HepG2 (cell line): ENCODE results near the gene PRRT1B. TPM values are rescaled to one million over a fixed set of nuclear protein-coding genes. Genes with fewer than 3 reads are reported as not detected.

Experiments
- CHCHD3 ChIP-seq: sonication (generic); formaldehyde crosslinking; IDR thresholded peaks from 2 replicates; pipeline ENCODE4 v1.8.0; 2022; ENCODE audit warnings: mild to moderate bottlenecking, missing genetic modification reagents, moderate library complexity
- FOXA3 ChIP-seq: IDR thresholded peaks from 2 replicates; pipeline ENCODE4 v1.6.1; 2016; ENCODE audit warnings: missing genetic modification reagents, missing compliant biosample characterization
- HHEX ChIP-seq: IDR thresholded peaks from 2 replicates; pipeline ENCODE4 v1.6.1; 2016; ENCODE audit warnings: control low read depth
- HNF1B ChIP-seq: sonication (generic); formaldehyde crosslinking; IDR thresholded peaks from 2 replicates; pipeline ENCODE4 v1.5.1; 2020; ENCODE audit warnings: mild to moderate bottlenecking, moderate library complexity, missing genetic modification reagents
- IKZF5 ChIP-seq: IDR thresholded peaks from 2 replicates; pipeline ENCODE4 v1.6.1; 2018; ENCODE audit warnings: missing genetic modification reagents, mild to moderate bottlenecking, missing compliant biosample characterization
- KMT2B ChIP-seq: IDR thresholded peaks from 2 replicates; pipeline ENCODE4 v1.6.1; 2016; ENCODE audit warnings: missing genetic modification reagents, missing compliant biosample characterization
- MXD3 ChIP-seq: IDR thresholded peaks from 2 replicates; pipeline ENCODE4 v1.6.1; 2016; ENCODE audit warnings: mild to moderate bottlenecking, missing biosample characterization, missing genetic modification reagents
- SNAPC2 ChIP-seq: sonication (generic); formaldehyde crosslinking; IDR thresholded peaks from 2 replicates; pipeline ENCODE4 v1.8.1; 2022; ENCODE audit warnings: mild to moderate bottlenecking, missing genetic modification reagents
- SNAPC5 ChIP-seq: sonication (generic); formaldehyde crosslinking; IDR thresholded peaks from 2 replicates; pipeline ENCODE4 v1.8.1; 2023; ENCODE audit warnings: mild to moderate bottlenecking, missing genetic modification reagents, borderline replicate concordance
- SNRNP70 ChIP-seq: fragments of 200-400 bp; formaldehyde crosslinking; IDR thresholded peaks from 2 replicates; pipeline ENCODE4 v1.6.1; 2017; ENCODE audit warnings: mild to moderate bottlenecking, low read depth, low read length, moderate library complexity
- ZBTB7B ChIP-seq: sonication (generic); formaldehyde crosslinking; IDR thresholded peaks from 2 replicates; pipeline ENCODE4 v1.4.0; 2020; ENCODE audit warnings: missing genetic modification reagents
- ZNF143 ChIP-seq: sonication (generic); formaldehyde crosslinking; IDR thresholded peaks from 2 replicates; pipeline ENCODE4 v1.4.0; 2020; ENCODE audit warnings: missing genetic modification reagents
- ZNF260 ChIP-seq: sonication (generic); formaldehyde crosslinking; IDR thresholded peaks from 2 replicates; pipeline ENCODE4 v1.4.0; 2020; ENCODE audit warnings: missing genetic modification reagents, low read depth, mild to moderate bottlenecking, borderline replicate concordance
- ZNF292 ChIP-seq: sonication (generic); formaldehyde crosslinking; IDR thresholded peaks from 2 replicates; pipeline ENCODE4 v1.8.1; 2022; ENCODE audit warnings: mild to moderate bottlenecking, low read depth, missing genetic modification reagents, borderline replicate concordance
- ZNF362 ChIP-seq: sonication (generic); formaldehyde crosslinking; IDR thresholded peaks from 2 replicates; pipeline ENCODE4 v1.4.0; 2020; ENCODE audit warnings: missing genetic modification reagents, mild to moderate bottlenecking, borderline replicate concordance
- ZNF609 ChIP-seq: sonication (generic); formaldehyde crosslinking; IDR thresholded peaks from 2 replicates; pipeline ENCODE4 v1.4.0; 2020; ENCODE audit warnings: mild to moderate bottlenecking, missing genetic modification reagents, borderline replicate concordance
- ZNF724P ChIP-seq: sonication (generic); formaldehyde crosslinking; IDR thresholded peaks from 2 replicates; pipeline ENCODE4 v1.8.0; 2022; ENCODE audit warnings: missing genetic modification reagents, borderline replicate concordance
- ZNF777 ChIP-seq: sonication (generic); formaldehyde crosslinking; IDR thresholded peaks from 2 replicates; pipeline ENCODE4 v1.4.0; 2020; ENCODE audit warnings: missing genetic modification reagents
- ZNF790 ChIP-seq: sonication (generic); formaldehyde crosslinking; IDR thresholded peaks from 2 replicates; pipeline ENCODE4 v1.8.0; 2022; ENCODE audit warnings: missing genetic modification reagents, mild to moderate bottlenecking, borderline replicate concordance
- ZNF816 ChIP-seq: sonication (generic); formaldehyde crosslinking; IDR thresholded peaks from 2 replicates; pipeline ENCODE4 v1.8.0; 2022; ENCODE audit warnings: missing genetic modification reagents, mild to moderate bottlenecking, borderline replicate concordance
- polyA plus RNA-seq, 8 experiments: library from polyadenylated mRNA; depleted of rRNA in 3 of 8; stranded (reverse) in 7 of 8; unstranded in 1 of 8; fragments of >200 nt; fragmentation: Illumina TruSeq in 4 of 8; extraction: Trizol in 4 of 8; gene quantifications; 2 replicates each; pipeline versions ENCODE4 v1.2.1 to v1.2.3, GENCODE V29; 2011 to 2016; ENCODE audit warnings: low read depth in 4 of 8, missing spikeins in 1 of 8, mixed read lengths in 1 of 8; ENCODE audit not compliant: insufficient read depth in 1 of 8
- total RNA-seq, 5 experiments: library from RNA; depleted of rRNA; stranded (reverse); fragments of >200 nt; fragmentation: Illumina TruSeq; extraction: Trizol; gene quantifications; 2 replicates each; pipeline ENCODE4 v1.2.3, GENCODE V29; 2016; ENCODE audit warnings: low read depth in 1 of 5

Gene PRRT1B
- total and polyA plus RNA-seq, 2 of the 13 experiments (the other 11 are each of a cell fraction or from before 2014, with no cell fraction given): not detected

- TF ChIP-seq ZNF816 (0 out of 2 replicates have a peak, but pooled peaks have one; percentile 33), SNAPC2 (CRISPR knock-in tag) (peak; percentile 42; the same call in 1 of the 2 replicates), ZNF609 (CRISPR knock-in tag) (peak; percentile 96), KMT2B (CRISPR knock-in tag) (no peak), ZNF143 (CRISPR knock-in tag) (no peak), HHEX (CRISPR knock-in tag) (no peak), MXD3 (CRISPR knock-in tag) (no peak), ZNF790 (no peak), ZBTB7B (CRISPR knock-in tag) (no peak), ZNF724P (CRISPR knock-in tag) (no peak), FOXA3 (CRISPR knock-in tag) (peak; percentile 97), CHCHD3 (CRISPR knock-in tag) (no peak), ZNF362 (CRISPR knock-in tag) (peak; percentile 64; the same call in 1 of the 2 replicates), SNRNP70 (no peak), HNF1B (CRISPR knock-in tag) (peak; percentile 99), ZNF260 (no peak), IKZF5 (CRISPR knock-in tag) (peak; percentile 87), SNAPC5 (CRISPR knock-in tag) (no peak), ZNF292 (CRISPR knock-in tag) (peak; percentile 77), ZNF777 (peak; percentile 95)
Measured at GRCh38 chr9:131545003-131545785, at the start of gene PRRT1B (continued).
